HepG2 (cell line): ENCODE data around the gene SMAD3. TPM values are rescaled to one million over a fixed set of nuclear protein-coding genes. Genes with fewer than 3 reads are reported as not detected.
A peak's percentile ranks its signal among the peaks of the same experiment; 100 is the strongest.

Experiments
- CREB1 ChIP-seq, 2 experiments: fragments of 450-650 bp in 1 of 2; IDR thresholded peaks; 2 replicates each; pipeline ENCODE4 v1.6.1; 2016 to 2017; ENCODE audit warnings: control low read depth in 1 of 2, mild to moderate bottlenecking in 1 of 2, missing compliant biosample characterization in 1 of 2, missing genetic modification characterization in 1 of 2
- CSRNP1 ChIP-seq: sonication (generic); formaldehyde crosslinking; IDR thresholded peaks from 2 replicates; pipeline ENCODE4 v1.8.1; 2023; ENCODE audit warnings: mild to moderate bottlenecking, missing genetic modification reagents
- EP300 ChIP-seq, 3 experiments: sonication (generic) in 1 of 3; formaldehyde crosslinking in 1 of 3; IDR thresholded peaks; 2 replicates each; pipeline versions ENCODE4 v1.5.1 to v1.6.1; 2011 to 2020; ENCODE audit warnings: low read depth in 2 of 3, low read length in 2 of 3, borderline replicate concordance in 1 of 3, improper control_type of control experiment in 1 of 3, mild to moderate bottlenecking in 1 of 3, missing genetic modification reagents in 1 of 3, moderate library complexity in 1 of 3
- FOSL1 ChIP-seq: sonication (generic); formaldehyde crosslinking; IDR thresholded peaks from 2 replicates; pipeline ENCODE4 v1.9.0; 2021; ENCODE audit warnings: missing genetic modification reagents, borderline replicate concordance
- IKZF5 ChIP-seq: IDR thresholded peaks from 2 replicates; pipeline ENCODE4 v1.6.1; 2018; ENCODE audit warnings: missing genetic modification reagents, mild to moderate bottlenecking, missing compliant biosample characterization
- MXI1 ChIP-seq: IDR thresholded peaks from 3 replicates; pipeline ENCODE4 v1.6.1; 2012; ENCODE audit warnings: low read depth, low read length, inconsistent platforms, borderline replicate concordance
- THAP9 ChIP-seq: sonication (generic); formaldehyde crosslinking; IDR thresholded peaks from 2 replicates; pipeline ENCODE4; 2020; ENCODE audit warnings: missing genetic modification reagents, mild to moderate bottlenecking, borderline replicate concordance
- ZNF350 ChIP-seq: sonication (generic); formaldehyde crosslinking; IDR thresholded peaks from 2 replicates; pipeline ENCODE4 v1.4.0; 2020; ENCODE audit warnings: mild to moderate bottlenecking, low read depth, missing genetic modification reagents, borderline replicate concordance
- ZNF761 ChIP-seq: sonication (generic); formaldehyde crosslinking; conservative IDR thresholded peaks from 2 replicates; pipeline ENCODE4 v1.4.0; 2020; ENCODE audit warnings: mild to moderate bottlenecking, missing genetic modification reagents
- ZSCAN9 ChIP-seq: IDR thresholded peaks from 2 replicates; pipeline ENCODE4 v1.6.1; 2016; ENCODE audit warnings: borderline replicate concordance
- ZZZ3 ChIP-seq: sonication (generic); formaldehyde crosslinking; IDR thresholded peaks from 2 replicates; pipeline ENCODE4 v1.4.0; 2020; ENCODE audit warnings: missing genetic modification reagents, mild to moderate bottlenecking, borderline replicate concordance
- polyA plus RNA-seq, 8 experiments: library from polyadenylated mRNA; depleted of rRNA in 3 of 8; stranded (reverse) in 7 of 8; unstranded in 1 of 8; fragments of >200 nt; fragmentation: Illumina TruSeq in 4 of 8; extraction: Trizol in 4 of 8; gene quantifications; 2 replicates each; pipeline versions ENCODE4 v1.2.1 to v1.2.3, GENCODE V29; 2011 to 2016; ENCODE audit warnings: low read depth in 4 of 8, missing spikeins in 1 of 8, mixed read lengths in 1 of 8; ENCODE audit not compliant: insufficient read depth in 1 of 8
- total RNA-seq, 5 experiments: library from RNA; depleted of rRNA; stranded (reverse); fragments of >200 nt; fragmentation: Illumina TruSeq; extraction: Trizol; gene quantifications; 2 replicates each; pipeline ENCODE4 v1.2.3, GENCODE V29; 2016; ENCODE audit warnings: low read depth in 1 of 5
- TF ChIP-seq, protein P1 (sequence below): sonication (generic); formaldehyde crosslinking; IDR thresholded peaks from 2 replicates; pipeline ENCODE4 v1.5.0; 2020; ENCODE audit warnings: missing genetic modification reagents
- TF ChIP-seq, protein P2 (sequence below): sonication (generic); formaldehyde crosslinking; IDR thresholded peaks from 2 replicates; pipeline ENCODE4 v1.9.0; 2022; ENCODE audit warnings: low read depth, missing genetic modification reagents
- TF ChIP-seq, protein P3 (sequence below): sonication (generic); formaldehyde crosslinking; IDR thresholded peaks from 2 replicates; pipeline ENCODE4 v1.8.0; 2022; ENCODE audit warnings: missing genetic modification reagents, mild to moderate bottlenecking, borderline replicate concordance

SMAD3 gene
- total and polyA plus RNA-seq, 2 of the 13 experiments (the other 11 are each of a cell fraction or from before 2014, with no cell fraction given): 8.6 to 56.3 TPM

DNA sequence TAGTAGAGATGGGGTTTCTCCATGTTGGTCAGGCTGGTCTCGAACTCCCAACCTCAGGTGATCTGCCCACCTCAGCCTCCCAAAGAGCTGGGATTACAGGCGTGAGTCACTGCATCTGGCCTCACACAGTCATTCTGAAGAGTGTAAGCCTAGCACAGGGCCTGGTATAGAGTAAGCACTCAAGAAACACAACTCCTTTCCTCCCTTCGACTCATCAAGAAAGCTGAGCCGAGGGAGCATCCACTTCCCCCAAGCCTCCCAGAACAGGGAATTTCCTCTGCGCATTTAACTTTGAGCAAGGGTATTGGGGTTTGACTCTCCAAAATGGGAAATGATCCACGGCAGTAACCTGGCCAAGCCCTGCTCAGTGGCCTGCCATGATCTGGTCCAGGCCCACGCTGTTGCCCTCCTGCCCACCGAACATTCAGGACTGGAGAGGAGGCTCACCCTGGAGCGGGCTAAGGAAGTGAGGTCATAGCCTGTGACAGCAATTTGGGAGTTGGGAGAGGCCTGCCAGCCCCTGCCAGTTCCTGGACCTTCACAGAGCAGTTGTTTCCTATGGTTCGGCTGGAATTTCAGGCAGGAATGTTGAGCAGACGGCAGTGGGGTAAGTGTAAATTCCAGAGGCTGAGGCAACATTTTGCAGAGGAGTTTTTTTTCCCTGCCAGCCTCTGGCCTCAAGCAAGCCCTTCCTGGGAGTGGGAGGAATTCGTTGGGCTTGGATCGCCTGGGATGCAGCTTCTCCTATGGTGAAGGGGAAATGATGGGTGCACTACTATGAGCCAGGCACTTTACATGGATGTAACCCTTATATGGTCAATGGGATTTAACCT lies 21.2 kb upstream of the SMAD3 start (continued):
- TF ChIP-seq EP300 (IDR thresholded peaks at IDR 0.05; ENCODE audit: low read depth in 2 of 2, low read length in 2 of 2): peak in 1 of 2 experiments; percentile 38; a peak in 1 of 4 replicates
- TF ChIP-seq EP300 (CRISPR knock-in tag; IDR thresholded peaks at IDR 0.05; ENCODE audit: borderline replicate concordance): peak; percentile 57; the same call in 1 of the 2 replicates
- TF ChIP-seq IKZF5 (CRISPR knock-in tag): no peak
- TF ChIP-seq, protein P1, sequence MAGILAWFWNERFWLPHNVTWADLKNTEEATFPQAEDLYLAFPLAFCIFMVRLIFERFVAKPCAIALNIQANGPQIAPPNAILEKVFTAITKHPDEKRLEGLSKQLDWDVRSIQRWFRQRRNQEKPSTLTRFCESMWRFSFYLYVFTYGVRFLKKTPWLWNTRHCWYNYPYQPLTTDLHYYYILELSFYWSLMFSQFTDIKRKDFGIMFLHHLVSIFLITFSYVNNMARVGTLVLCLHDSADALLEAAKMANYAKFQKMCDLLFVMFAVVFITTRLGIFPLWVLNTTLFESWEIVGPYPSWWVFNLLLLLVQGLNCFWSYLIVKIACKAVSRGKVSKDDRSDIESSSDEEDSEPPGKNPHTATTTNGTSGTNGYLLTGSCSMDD (CRISPR knock-in tag): no peak
- no peak for TF ChIP-seq CSRNP1 (CRISPR knock-in tag)
- TF ChIP-seq ZNF761 (CRISPR knock-in tag): no peak
- no peak for TF ChIP-seq THAP9 (CRISPR knock-in tag)
- TF ChIP-seq MXI1: no peak
- TF ChIP-seq ZZZ3: no peak
- 0 out of 2 replicates have a peak, but pooled peaks have one; percentile 19 for TF ChIP-seq ZSCAN9 (CRISPR knock-in tag)
- TF ChIP-seq, protein P2, sequence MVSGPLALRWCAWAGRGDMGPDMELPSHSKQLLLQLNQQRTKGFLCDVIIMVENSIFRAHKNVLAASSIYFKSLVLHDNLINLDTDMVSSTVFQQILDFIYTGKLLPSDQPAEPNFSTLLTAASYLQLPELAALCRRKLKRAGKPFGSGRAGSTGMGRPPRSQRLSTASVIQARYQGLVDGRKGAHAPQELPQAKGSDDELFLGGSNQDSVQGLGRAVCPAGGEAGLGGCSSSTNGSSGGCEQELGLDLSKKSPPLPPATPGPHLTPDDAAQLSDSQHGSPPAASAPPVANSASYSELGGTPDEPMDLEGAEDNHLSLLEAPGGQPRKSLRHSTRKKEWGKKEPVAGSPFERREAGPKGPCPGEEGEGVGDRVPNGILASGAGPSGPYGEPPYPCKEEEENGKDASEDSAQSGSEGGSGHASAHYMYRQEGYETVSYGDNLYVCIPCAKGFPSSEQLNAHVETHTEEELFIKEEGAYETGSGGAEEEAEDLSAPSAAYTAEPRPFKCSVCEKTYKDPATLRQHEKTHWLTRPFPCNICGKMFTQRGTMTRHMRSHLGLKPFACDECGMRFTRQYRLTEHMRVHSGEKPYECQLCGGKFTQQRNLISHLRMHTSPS (CRISPR knock-in tag): 0 out of 2 replicates have a peak, but pooled peaks have one; percentile 52
- TF ChIP-seq, protein P3, sequence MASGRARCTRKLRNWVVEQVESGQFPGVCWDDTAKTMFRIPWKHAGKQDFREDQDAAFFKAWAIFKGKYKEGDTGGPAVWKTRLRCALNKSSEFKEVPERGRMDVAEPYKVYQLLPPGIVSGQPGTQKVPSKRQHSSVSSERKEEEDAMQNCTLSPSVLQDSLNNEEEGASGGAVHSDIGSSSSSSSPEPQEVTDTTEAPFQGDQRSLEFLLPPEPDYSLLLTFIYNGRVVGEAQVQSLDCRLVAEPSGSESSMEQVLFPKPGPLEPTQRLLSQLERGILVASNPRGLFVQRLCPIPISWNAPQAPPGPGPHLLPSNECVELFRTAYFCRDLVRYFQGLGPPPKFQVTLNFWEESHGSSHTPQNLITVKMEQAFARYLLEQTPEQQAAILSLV: no peak
- TF ChIP-seq ZNF350 (CRISPR knock-in tag): no peak
- no peak for TF ChIP-seq CREB1 (IDR thresholded peaks at IDR 0.05)
- TF ChIP-seq CREB1 (CRISPR knock-in tag; IDR thresholded peaks at IDR 0.05): no peak
- no peak for TF ChIP-seq FOSL1 (CRISPR knock-in tag)
